ENCODE results near the gene FARP2.
"Not testable (repeated sequence)": the region's sequence is repeated elsewhere in the genome, so short reads cannot be mapped to it uniquely, and the experiment has no call there.

FARP2 gene

DNA sequence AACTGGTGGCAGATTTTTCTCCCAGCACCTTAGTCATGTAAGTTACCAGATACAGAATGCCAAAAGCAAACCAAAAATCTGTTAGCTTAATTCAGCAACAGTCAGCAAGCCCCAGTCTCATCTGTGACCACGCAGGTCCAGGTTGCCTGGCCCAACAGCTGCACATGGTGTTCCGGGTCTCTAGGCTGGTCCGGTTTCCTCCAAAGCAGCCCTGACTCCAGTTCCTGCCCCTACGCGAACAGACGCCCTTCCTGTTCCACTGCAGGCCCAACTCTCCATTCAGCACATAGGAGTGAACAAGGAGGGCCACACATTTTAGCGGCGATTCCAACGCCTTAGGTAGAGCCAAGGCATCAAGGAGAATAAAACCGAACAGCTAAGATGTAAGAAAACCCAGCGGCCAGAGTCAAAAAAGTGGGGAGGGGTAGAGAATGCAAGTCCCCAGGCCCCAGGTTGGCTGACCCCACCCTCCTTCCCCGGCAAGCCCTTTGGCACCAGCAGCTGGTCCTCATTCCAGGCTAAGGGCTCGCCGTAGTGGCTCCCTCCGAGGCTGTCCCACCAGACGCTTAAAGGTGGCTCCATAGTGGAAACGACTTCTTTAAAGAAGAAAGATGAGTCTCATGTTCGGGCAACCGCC, 150.8 kb downstream of the FARP2 start:
- no peak for DNase-seq

DNA sequence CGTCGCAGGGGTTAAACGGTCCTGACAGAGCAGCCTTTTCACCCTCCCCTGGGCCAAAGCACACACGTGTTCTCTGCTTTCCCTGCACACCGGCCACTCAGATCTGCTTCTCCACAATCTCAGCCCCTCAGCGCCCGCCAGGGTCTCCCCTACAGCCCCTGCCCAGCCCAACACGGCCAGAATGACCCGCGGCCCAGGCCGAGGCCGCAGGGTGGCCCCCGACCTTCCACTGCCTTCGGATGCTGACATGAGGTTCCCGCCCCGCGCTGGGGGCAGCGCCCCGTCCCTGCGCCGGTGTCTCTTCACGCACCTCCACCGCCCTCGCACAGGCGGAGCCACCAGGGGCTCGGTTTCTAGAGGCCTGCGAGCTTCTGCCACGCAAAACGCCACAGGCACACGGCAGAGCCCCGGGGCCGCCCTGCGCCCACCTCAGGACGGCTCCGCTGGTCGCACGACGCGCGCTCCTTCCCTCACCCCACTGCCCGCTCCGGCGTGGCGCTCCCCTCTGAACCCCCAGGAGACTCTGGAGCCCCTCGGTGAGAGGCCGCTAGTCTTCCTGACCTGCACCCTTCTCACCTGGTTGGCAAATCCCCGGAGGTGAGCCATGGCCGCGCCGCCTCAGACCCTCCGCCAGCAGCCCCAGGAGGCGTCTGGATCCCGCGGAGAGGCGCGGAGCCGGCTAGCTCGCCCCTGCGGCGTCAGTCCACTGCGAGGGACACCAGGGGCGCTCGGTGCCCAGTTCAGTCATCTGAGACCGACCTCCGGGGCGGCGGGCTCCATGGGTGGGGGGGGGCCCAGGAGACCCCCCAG, 151.6 kb downstream of the FARP2 start:
- no peak for DNase-seq

DNA sequence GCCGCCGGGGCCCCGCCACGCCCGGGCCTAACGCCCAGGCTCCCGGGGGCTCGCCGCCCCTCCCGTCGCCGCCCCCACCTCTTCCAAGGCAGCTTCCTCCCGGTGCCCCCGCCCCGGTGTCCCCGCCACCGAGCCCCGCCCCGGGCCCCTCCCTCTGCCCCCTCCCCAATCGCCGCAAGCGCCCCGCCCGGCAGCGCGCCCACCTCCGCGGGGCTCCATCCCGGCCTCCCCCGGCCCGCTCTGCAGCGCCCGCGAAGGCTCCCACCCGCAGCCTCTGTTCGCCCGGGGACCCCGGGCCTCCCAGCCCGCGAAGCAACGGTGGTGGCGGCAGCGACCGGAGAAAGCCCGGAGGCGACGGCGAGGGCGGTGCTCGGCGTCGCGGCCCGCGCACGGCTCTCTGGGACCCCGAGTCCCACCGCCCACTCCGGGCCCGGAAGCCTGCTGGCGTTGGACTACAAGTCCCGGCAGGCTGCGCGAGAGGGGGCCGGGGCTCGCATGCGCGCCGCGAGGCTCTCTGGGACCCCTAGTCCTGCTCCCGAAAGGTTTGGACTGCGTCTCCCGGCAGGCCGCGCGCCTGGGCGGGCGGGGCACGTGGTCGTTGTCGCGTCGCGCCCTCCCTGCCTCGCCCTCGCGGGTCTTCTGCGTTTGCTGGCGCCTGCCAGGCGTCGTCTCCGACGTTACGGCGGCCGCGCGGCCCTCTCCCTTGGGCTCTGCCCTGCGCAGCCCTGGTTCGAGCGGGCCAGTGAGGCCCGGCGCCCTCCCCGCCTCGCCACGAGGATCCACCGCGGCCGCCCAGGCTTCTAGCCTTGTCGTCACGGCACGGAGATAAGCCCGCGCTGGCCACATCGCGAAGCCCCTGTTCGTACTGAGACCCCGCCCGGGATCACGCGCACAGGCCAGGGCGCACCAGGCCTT, 152.4 kb downstream of the FARP2 start, which contains the start of gene STK25:
STK25 (minus strand) TSS at position 345 of the 915 bp plus-strand sequence. CDS start 549 bp downstream, outside the sequence.
- peak; percentile 81 to 91 for DNase-seq

DNA sequence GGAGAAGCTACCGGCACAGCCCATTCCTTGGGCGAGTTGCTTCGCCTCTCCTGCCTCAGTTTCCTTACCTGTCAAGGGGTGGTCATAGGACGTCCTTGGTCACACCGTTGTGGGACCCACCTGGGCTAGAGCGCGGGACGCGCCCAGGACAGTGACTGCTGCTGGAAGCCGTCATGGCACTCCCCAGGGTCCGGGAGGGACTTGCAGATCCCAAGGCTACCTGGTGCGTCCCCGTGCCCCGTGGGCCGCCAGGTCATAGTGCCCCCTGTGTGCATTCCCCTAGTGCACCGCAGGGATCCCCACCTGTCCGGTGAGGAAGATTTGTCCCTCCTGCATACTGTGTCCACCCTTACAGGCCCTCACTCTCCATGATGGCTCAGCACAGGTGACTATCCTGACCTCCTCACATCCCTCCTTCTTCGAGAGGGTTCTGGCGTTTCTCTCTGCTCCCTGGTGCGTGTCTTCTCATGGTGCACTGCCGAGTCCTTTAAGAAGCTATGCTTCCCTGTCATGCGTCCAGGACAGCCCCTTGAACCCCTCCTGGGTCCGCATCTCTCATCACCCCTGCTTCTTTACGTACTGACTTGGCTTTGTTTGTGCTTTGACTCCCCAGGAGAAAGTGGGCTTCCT, 153.2 kb downstream of the FARP2 start:
- no peak for DNase-seq

DNA sequence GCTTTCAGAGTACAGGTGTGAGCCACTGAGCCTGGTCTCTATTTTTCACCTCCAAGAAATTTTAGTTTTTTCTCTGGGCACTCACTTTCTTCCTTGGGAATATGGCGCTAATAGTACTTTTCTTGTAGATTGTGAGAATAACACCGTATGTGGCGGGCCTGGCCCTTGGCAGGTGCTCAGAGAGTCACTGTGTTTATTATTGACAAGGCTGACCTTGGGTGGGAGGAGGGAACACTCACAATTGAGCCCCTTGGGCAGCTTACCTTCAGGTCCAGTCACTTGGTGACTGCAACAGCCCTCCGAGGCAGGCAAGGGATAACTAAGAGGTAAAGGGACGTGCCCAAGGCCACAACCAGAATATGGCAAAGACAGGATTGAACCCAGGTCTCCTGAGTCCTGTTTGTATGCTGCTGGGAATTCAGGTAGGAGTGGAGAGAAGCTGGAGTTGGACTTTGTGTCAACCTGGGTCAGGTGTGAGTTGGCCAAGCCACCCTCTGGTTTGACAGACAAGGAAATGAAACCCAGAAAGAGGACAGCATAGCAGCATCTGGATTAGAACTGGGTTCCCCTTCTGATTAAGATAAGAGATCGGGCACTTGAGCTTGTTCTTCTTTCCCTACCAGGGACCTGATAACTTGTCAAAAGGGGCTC, 155.1 kb downstream of the FARP2 start:
- DNase-seq, result no peak

DNA sequence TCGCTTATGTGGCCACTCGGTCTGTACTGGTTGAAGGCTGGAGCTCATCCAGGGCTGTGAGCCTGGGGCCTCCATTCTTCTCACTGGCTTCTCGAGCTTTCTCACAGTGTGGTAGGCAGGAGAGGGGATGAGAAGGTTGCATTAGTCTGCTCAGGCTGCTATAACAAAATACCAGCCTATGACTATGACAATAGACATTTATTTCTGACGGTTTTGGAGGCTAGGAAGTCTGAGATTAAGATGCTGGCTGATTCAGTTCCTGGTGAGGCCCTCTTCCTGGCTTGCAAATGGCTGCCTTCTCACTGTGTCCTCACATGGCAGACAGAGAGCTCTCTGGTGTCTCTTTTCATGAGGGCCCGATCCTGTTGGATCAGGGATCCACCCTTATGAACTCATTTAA, 158.5 kb downstream of the FARP2 start:
- no peak for DNase-seq

DNA sequence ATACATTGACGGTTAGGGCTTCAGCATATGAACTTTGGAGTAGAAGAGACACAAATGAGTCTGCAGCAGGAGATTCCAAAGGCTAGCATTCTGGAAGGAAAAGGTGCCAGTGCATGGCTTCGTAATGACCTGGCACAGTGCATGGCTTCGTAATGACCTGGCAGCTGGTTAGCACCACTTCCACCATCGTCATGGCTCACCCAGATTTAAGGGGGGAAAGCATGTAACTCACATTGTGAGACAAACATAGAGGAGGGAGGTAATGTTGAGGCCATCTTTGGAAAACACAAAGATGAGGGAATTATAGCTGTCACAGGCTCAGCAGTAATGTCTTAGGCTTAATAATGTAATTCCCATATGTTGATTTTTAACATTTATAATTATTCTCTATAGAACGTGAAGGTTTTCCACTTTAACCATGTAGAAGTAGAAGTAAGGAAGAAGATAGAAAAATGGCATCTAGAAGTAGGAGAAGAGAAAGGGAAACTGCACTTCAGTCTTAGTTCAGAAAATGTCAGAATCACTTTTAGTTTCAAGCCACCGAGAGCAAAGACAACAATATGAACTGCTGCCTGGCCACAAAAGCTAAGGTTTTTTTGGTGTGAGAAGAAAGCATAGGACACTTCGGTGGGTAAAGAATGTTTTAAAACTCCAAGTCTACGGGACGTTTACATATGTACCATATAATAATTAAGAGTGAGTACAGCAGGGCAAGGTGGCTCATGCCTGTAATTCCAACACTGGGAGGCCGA, 159.1 kb downstream of the FARP2 start:
- no peak for DNase-seq

DNA sequence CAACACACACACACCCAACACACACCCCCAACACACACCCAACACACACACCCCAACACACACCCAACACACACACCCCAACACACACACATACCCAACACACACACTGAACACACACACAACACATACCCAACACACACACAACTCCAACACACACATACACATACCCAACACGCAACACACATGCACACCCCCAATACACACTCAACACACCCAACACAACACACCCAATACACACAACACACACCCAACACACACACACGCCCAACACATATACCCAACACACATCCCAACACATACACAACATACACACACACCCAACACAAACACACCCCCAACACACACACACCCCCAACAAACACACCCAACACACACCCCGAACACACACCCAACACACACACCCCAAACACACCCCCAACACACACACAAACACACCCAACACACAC, 160.5 kb downstream of the FARP2 start:
- DNase-seq, result no peak

DNA sequence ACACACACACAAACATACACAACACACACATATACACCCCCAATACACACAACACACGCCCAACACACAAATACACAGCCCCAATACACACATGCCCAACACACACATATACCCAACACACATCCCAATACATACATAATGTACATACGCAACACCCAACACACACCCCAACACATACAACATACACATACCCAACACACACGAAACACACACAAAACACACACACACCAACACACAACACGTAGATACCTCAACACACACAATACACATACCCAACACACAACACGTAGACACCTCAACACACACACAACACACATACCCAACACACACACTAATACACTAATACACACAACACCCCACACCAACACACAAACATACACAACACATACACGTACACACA, 161.2 kb downstream of the FARP2 start:
- no peak for DNase-seq

DNA sequence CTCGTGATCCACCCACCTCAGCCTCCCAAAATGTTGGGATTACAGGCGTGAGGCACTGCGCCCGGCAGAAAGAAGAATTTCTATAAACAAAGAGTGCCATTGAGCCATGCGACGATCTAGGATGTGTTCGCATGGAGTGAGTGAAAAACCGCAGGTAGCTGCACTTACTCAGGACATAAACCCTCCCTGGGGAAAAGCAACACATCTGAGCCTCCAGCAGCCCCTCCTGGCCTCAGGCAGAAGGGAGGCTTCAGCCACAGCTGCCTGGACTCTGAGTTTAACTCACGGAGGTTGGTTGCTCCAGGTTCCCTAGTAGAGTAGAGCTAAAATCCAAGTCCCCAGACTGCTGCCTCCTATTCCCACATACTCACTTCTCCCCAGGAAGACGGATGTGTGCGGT, 163.6 kb downstream of the FARP2 start:
- DNase-seq, result peak in 1 of 2 experiments; percentile 19

DNA sequence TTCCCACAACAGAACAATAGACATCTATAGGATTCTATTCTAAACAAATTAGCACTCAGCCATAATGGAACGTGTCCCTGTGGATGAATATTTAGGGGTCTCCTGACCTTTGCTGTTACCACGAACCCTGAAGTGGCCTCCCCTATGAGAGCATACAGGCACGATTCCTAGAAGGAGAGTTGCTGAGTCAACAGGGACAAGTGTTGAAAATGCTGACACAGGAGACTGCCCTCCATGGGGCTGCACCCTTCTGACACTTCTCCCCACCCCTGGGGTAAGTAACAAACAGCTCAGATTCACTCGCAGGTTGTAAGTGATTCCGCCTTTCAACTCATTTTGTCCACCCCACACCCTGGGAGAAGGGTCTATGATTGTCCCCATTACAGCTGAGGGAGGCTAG, 166.4 kb downstream of the FARP2 start:
- no peak for DNase-seq

DNA sequence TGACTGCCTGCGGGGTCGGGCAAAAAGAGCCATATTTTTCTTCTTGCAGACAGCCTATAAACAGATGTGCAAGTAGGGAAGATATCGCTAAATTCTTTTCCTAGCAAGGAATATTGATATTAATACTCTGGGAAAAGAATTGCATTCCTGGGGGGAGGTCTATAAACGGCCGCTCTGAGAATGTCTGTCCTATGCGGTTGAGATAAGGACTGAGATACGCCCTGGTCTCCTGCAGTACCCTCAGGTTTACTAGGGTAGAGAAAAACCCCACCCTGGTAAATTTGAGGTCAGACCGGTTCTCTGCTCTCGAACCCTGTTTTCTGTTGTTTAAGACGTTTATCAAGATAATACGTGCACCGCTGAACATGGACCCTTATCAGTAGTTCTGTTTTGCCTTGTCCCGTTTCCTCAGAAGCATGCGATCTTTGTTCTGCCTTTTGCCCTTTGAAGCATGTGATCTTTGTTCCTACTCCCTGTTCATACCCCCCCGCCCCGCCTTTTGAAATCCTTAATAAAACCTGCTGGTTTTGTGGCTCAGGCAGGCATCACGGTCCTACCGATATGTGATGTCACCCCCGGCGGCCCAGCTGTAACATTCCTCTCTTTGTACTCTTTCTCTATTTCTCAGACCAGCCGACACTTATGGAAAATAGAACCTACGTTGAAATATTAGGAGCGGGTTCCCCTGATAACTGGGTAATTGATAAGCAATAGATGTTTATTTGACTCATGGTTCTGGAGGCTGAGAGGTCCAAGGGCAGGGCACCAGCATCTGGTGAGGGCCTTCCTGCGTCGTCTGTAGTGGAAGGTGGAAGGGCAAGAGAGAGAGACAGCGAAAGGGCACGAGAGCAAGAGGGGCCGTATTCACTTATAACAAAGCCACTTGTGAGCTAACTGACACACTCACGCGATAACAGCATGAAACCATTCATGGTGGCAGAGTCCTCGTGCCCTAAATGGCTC, 170.0 kb downstream of the FARP2 start:
- DNase-seq, result not testable (repeated sequence)

DNA sequence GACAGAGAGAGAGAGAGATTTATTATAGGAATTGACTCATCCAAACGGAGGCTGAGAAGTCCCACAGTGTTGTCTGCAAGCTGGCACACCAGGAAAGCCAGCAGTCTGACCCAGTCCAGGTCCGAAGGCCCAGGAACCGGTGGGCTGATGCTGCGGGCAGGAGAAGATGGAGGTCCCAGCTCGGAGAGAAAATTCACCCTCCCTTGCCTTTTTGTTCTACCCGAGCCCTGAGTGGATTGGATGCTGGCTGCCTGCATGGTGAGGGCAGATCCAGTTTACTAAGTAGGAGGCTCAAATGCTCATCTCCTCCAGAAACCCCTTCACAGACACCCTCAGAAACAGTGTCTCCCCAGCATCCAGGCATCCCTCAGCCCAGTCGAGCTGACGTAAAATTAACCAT, 174.5 kb downstream of the FARP2 start:
- DNase-seq, result no peak

DNA sequence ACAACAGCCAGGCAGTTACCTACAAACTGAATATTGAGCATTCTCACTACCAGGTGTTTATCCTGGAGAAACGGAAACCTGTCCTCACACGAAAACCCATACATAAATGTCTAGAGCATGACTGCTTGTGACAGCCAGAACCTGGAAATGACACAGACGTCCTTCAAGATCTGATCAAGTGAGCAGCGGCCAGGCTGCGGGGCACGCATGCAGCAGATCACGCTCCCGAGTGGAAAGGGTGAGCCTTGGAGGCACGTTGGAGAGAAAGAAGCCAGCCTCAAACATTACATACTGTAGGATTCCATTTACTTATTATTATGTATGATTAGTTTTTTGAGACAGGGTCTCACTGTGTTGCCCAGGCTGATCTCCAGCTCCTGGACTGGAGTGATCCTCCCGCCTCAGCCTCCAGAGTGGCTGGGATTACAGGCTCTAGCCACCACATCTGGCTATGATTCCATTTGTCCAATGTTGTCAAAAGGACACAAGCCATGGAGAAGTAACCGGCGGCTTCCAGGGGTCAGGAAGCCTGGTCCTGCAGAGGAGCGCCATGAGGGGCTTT, 175.2 kb downstream of the FARP2 start:
- no peak for DNase-seq

DNA sequence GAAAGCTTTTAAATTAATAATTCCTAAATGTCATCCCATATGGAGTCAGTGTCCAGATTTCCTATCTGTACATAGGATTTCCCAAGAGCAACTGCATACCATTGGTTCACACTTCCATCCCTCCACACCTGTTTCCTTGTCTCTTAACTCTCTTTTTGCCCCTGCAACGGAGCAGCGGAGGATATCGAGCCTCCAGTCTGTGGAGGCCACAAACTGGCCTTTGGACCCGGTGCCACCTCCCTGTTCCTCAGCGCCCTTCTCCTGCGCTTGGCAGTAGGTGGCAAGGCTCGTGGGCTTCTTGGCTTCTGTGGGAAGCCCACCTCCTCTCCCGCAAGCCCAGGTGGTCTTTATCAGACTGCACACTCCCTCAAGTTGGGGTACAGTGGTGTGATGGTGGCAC, 176.1 kb downstream of the FARP2 start:
- DNase-seq, result no peak

DNA sequence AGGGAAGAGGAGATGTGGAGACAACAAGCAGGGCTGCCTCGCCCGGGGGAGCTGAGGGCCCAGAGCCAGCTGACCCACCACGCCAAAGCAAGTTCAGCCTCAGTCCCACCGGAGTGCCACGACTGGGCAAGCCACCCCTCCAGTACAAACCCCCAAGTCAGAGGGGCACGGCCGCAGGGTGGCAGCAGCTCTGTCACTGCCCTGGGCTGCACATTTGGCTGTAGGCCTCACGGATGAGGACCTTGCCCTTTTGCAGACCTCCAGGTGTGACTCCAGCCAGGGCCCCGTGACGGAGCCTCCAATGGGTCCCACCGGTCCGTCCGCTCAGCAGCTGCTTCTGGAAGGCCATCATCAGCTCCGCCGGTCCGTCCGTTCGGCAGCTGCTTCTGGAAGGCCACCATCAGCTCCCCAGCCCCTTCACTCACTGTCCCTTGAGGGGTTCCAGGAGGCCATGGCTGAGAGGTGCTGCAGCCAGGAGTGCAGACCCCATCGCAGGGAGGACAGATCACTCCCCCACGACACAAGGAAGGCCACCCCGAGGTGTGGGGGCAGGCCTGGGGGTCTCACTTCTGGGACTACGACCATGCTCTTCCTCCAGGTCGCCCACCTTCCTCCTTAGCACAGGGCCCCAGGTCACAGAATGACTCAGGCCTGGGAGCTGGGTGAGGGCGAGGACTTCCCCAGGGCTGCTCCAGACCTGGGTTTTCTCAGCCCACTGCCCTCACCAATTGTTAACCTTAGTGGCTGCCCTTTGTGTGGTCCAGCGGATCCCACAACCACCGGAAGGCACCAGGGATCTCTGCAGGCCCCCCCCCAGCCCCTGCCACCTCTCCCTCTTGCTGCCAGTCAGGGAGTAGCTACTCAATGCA, 176.9 kb downstream of the FARP2 start:
- no peak for DNase-seq

DNA sequence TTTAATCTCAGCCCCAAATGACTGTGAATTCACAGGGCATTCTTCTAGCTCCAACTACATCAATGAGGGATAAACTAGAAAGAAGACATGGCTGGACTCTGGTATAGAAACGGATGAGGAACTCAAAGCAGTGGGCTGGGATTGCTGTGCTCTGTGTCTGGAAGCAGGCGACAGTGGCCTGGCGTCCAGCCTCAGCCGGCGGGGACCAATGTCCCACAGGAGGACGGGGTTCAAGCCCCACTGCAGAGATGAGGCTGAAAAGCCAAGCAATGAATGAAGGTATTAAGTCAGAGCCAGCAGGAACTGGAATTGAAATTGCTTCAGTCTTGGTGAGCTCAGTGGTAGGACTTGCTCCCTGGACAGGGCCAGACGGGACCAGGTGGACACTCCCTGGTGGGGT, 178.2 kb downstream of the FARP2 start:
- no peak for DNase-seq

DNA sequence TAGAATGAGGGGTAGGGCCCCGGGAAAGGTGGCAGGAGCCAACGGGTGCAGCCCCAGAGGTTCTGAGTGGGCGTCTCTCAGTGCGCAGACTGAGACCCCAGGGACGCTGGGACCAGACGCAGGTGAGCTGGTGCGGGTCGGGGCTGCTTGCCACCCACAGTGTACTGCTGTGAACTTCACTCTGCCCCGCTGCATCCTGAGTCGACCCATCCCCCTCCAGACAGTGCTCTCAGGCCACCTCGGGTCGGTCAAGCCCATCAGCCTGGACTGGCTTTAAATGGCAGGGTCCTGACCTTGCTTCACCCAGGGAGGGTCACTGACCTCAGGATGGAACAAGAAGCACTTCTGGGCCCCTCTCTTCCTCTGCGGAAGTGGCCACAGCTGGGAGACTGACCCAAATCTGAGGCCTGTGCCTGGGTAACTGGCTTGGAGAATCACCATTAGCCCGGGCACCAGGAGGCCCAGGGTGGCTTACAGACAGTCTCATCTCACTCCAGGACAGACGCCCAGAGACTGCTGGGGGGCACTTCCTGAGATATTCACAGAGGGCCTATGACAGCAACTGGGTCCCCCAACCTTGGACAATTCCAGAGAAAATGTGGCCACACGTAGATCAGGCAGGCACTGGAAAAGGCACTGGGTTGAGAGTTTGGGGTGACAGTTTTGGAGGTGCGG, 178.8 kb downstream of the FARP2 start:
- no peak for DNase-seq
